AG04449 (cell line): ENCODE results near the gene RSU1.

Source experiments
- CTCF ChIA-PET: fragments of 350-600 bp; formaldehyde crosslinking; extraction: SDS; loops from one replicate; lab custom pipeline; 2021; ENCODE audit warnings: antibody characterized with exemption; lab: Yijun Ruan, JAX
- POLR2A ChIA-PET: fragments of 400-600, 350-600 bp; formaldehyde crosslinking; extraction: SDS; loops from one replicate; lab custom pipeline; 2020; ENCODE audit warnings: antibody characterized with exemption, inconsistent platforms; lab: Yijun Ruan, JAX
- DNase-seq: peaks from one replicate; pipeline ENCODE4 v3.0.0-alpha.2; 2010; ENCODE audit warnings: low read depth, low spot score
- H3K4me3 ChIP-seq: 2 replicates; pipeline ENCODE4 v1.5.1; 2011; ENCODE audit warnings: low read depth, mild to moderate bottlenecking, control low read depth, low read length
- CTCF ChIP-seq: IDR thresholded peaks from one replicate; pipeline ENCODE4 v1.5.1; 2011; ENCODE audit warnings: mild to moderate bottlenecking, moderate library complexity, low read length, control low read depth, inconsistent platforms; ENCODE audit not compliant: insufficient read depth; ENCODE audit errors: missing control alignments

Gene RSU1

GRCh38 chr10:16727666-16728065 is 89.6 kb downstream of the RSU1 start:
- H3K4me3 ChIP-seq, result no peak overlapping the region
- no peak for TF ChIP-seq CTCF
- no peak for DNase-seq
- CTCF ChIA-PET, result no interaction called here
- POLR2A ChIA-PET, result no interaction called here

DNA sequence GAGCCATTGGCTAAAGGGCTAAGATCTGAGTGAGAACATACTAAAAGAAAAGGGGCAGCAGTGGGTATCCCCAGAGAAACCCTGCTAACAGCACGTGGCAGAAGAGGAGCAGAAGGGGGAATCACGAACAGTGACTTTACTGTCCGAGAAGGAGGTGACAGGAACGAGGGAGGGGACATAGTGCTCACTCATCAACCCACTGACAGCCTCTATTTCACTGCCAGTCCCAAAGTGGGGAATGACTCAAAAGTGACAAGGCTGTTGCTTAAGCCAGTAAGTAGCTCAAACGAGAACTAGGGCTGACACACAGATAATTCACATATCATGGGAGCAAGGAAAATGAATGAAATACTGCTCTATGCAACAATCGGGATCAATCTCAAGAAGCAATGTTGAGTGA is 92.7 kb downstream of the RSU1 start:
- no peak overlapping the region for H3K4me3 ChIP-seq
- ChIA-PET CTCF (interaction anchor here (0.8 kb wide), 1 partner anchor 9 kb away, joined by 3 read pairs; no protein-coding TSS in a partner anchor), POLR2A (no interaction called here)
- DNase-seq, result no peak
- no peak for TF ChIP-seq CTCF

DNA sequence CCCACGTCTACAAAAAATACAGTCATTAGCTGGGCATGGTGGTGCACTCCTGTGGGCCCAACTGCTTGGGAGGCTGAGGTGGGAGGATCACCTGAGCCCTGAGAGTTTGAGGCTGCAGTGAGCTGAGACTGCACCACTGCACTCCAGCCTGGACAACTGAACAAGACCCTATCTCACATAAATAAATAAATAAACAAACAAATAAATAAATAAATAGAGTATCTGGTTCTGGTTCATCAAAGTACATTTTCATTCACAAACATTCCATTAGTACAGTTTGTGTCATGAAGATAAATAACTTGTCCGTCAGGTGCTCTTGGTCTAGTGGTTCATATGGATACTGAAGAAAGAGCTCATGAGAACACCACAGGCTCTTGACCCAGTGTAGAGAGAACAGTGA is 96.4 kb downstream of the RSU1 start:
- H3K4me3 ChIP-seq, result no peak overlapping the region
- POLR2A ChIA-PET, result no interaction called here
- CTCF ChIA-PET, result no interaction called here
- no peak for TF ChIP-seq CTCF
- DNase-seq, result no peak

DNA sequence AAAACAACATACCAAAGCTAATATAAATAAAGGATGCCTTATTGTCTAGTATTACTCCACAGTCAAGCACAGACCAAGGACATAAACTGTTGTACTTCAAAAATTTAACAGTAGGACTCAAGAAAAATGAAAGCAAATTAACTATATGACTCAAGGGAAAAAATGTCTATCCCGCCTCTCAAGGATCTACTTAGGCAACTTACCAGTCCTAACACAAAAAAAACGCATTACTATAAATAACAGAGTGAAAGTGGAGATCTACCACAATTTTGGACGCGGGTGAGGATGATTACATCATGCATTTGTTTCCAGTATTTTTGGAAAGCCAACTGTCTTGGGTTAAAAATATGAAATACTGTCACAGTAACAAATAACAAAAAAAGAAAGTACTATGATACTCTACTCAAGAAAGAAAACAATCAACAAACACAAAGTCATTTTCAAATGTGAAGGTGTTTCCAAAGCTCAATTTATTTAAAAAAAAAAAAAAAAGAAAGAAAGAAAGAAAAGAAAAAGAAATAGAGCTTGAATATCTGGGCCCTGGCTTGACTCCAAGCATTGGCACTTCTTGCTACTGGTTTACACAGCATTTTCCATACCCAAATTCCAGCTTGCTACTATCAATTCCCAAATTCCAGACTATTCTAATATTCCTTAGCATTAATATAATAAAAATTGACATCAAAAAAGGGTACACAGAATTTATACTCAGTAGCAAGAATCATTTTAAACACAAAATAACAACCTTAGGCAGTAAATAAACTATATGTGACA is 99.4 kb downstream of the RSU1 start:
- POLR2A ChIA-PET, result no interaction called here
- H3K4me3 ChIP-seq, result no peak overlapping the region
- DNase-seq, result peak; percentile 21
- CTCF ChIA-PET, result no interaction called here
- no peak for TF ChIP-seq CTCF

DNA sequence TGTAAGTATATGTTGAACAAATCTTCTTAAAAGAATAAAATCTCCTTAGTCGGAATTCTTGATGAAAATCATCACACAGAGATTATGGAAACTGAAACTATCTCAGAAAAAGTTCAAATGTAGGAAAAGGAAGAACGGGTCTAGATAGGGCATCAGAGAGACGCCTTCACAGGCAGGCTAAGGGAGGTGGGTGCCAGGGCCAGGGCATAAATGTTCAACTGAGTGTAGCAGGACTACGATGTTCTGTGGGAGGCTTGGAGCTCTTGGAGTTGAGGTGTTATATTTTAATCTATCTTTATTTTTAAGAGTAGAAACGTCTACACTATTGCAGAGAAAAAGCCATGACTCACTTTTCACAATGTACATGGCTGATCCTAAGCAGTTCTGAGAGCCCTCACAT is 101.2 kb downstream of the RSU1 start:
- DNase-seq, result no peak
- ChIA-PET CTCF (no interaction called here), POLR2A (no interaction called here)
- H3K4me3 ChIP-seq, result no peak overlapping the region
- TF ChIP-seq CTCF, result no peak

GRCh38 chr10:16713290-16713689 is 103.9 kb downstream of the RSU1 start:
- ChIA-PET POLR2A (interaction anchor here (1.0 kb wide), 1 partner anchor 10 kb away, joined by 3 read pairs; no protein-coding TSS in a partner anchor), CTCF (no interaction called here)
- no peak overlapping the region for H3K4me3 ChIP-seq
- no peak for DNase-seq
- no peak for TF ChIP-seq CTCF
